Adrenal gland (tissue), 12 donors: ENCODE data around the gene AMZ1. TPM values are rescaled to one million over a fixed set of nuclear protein-coding genes. Genes with fewer than 3 reads are reported as not detected.
"Not testable (repeated sequence)": the region's sequence is repeated elsewhere in the genome, so short reads cannot be mapped to it uniquely, and the experiment has no call there.

Experiments used
- DNase-seq, 7 donors: peaks; one replicate each; pipeline ENCODE4 v3.0.0-alpha.2; 2019 to 2020
- H3K27ac ChIP-seq, 5 donors: fragments of 200-600 bp; sonication (generic) in 4 of 5; 1 replicate in 3 of 5; 2 replicates in 2 of 5; pipeline versions ENCODE4 v1.5.1 to v1.8.0; 2016 to 2020; ENCODE audit warnings: mild to moderate bottlenecking in 1 of 5
- H3K27me3 ChIP-seq: fragments of 200-600 bp; 2 replicates; pipeline ENCODE4 v1.8.0; 2021
- H3K36me3 ChIP-seq, 2 donors: fragments of 200-600 bp; replicated peaks in 1 of 2; 1 replicate in 1 of 2; 2 replicates in 1 of 2; pipeline versions ENCODE4 v1.5.1 to v1.8.0; 2018 to 2022
- H3K4me1 ChIP-seq, 2 donors: fragments of 200-600 bp; replicated peaks in 1 of 2; 1 replicate in 1 of 2; 2 replicates in 1 of 2; pipeline versions ENCODE4 v1.5.1 to v1.8.0; 2018 to 2021
- H3K4me3 ChIP-seq, 4 donors: fragments of 200-600 bp; sonication (generic) in 3 of 4; one replicate each; pipeline ENCODE4 v1.5.1; 2016 to 2018
- H3K9me3 ChIP-seq, 3 donors: fragments of 200-600 bp; sonication (generic) in 1 of 3; replicated peaks in 1 of 3; 1 replicate in 2 of 3; 2 replicates in 1 of 3; pipeline versions ENCODE4 v1.5.1 to v1.8.0; 2016 to 2021
- POLR2A ChIP-seq, 2 donors: fragments of 450-650 bp; IDR thresholded peaks; one replicate each; pipeline ENCODE4 v1.6.1; 2017; ENCODE audit warnings: antibody characterized with exemption in 2 of 2, mild to moderate bottlenecking in 2 of 2, moderate library complexity in 1 of 2
- WGBS, 4 donors: extraction: QIAGEN DNeasy Blood & Tissue Kit in 2 of 4; methylation state at CpG; one replicate each; pipeline versions ENCODE4 v1.1.5 to v1.1.7; 2013 to 2017; 5-methylcytosine and 5-hydroxymethylcytosine counted together
- intact Hi-C, 2 donors: fragments of 100-400 bp; cut with DNase I; formaldehyde crosslinking; loops; one replicate each; pipeline versions ENCODE4 v1.14.1 to v1.15.0; 2022 to 2023
- polyA plus RNA-seq, 3 donors: library from polyadenylated mRNA; stranded (reverse); fragments of 200-250 nt in 2 of 3; fragments of 350-450 nt in 1 of 3; fragmentation: Illumina TruSeq in 1 of 3; extraction: RNeasy Lipid Tissue Mini Kit (QIAGEN cat#74804) in 1 of 3; gene quantifications; one replicate each; pipeline ENCODE4 v1.2.3, GENCODE V29; 2013 to 2014
- total RNA-seq, 9 donors: library from RNA; depleted of rRNA in 4 of 9; stranded (reverse); fragments of >200 nt in 4 of 9; fragments of 120-200 nt in 1 of 9; fragmentation: NEBNext Ultra II Directional in 1 of 9; extraction: Animal tissue kit (Norgen Biotek cat#: 25700) in 1 of 9; gene quantifications; one replicate each; pipeline versions ENCODE4 v1.1.0 to v1.2.4, GENCODE V29; 2013 to 2023
- TF ChIP-seq, protein P1 (sequence below), 6 experiments: fragments of 450-650 bp in 4 of 6; fragments of 200-600 bp in 2 of 6; sonication (generic) in 1 of 6; IDR thresholded peaks; 1 replicate in 5 of 6; 2 replicates in 1 of 6; pipeline versions ENCODE4 v1.5.1 to v1.8.0; 2016 to 2021; ENCODE audit warnings: antibody characterized with exemption in 6 of 6, mild to moderate bottlenecking in 2 of 6, moderate library complexity in 1 of 6
- donor health status: healthy with polysubstance abuse.
- donor health status: Bipolar disorder and iron deficiency.
- donor health status: DM: yes; HTN: yes; CAD: no.
- donor health status: DM: no; HTN: no; CAD: no.
- donor health status: DM: no; HTN: no; CAD: no.
- donor health status: DM: yes; HTN: yes; CAD: no.

Gene AMZ1
- total and polyA plus RNA-seq, 12 donors = 0.06 to 0.36 (median 0.11) TPM; not detected in 6

DNA sequence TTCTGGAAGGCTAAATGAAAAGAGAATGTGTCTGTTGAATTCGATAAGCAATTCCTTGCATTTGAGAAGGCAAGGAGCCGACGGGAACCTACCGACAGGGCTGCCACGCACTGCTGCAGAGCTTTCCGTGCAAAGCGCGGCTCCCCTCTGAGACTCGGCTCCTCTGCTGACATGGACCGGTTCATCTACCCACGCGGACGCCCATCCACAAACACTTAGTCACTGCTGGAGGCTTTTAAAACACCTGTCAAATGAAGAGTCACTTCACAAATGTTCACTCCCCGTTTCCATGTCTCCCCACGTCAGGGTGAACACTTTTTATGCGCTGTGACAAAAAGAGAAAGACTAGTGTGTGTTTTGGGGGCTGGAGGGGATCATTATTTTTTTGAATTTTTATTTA lies 32.0 kb downstream of the AMZ1 start:
- peaks cover 0 to 5% of the 10 kb centered on the region in 2 donors for H3K4me1 ChIP-seq
- H3K36me3 ChIP-seq = peaks cover 0 to 26% of the 10 kb centered on the region in 2 donors
- TF ChIP-seq POLR2A (IDR thresholded peaks at IDR 0.05) = no peak
- TF ChIP-seq, protein P1, sequence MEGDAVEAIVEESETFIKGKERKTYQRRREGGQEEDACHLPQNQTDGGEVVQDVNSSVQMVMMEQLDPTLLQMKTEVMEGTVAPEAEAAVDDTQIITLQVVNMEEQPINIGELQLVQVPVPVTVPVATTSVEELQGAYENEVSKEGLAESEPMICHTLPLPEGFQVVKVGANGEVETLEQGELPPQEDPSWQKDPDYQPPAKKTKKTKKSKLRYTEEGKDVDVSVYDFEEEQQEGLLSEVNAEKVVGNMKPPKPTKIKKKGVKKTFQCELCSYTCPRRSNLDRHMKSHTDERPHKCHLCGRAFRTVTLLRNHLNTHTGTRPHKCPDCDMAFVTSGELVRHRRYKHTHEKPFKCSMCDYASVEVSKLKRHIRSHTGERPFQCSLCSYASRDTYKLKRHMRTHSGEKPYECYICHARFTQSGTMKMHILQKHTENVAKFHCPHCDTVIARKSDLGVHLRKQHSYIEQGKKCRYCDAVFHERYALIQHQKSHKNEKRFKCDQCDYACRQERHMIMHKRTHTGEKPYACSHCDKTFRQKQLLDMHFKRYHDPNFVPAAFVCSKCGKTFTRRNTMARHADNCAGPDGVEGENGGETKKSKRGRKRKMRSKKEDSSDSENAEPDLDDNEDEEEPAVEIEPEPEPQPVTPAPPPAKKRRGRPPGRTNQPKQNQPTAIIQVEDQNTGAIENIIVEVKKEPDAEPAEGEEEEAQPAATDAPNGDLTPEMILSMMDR (IDR thresholded peaks at IDR 0.05) = no peak
- H3K9me3 ChIP-seq = no peaks in the 10 kb centered on the region
- no peaks in the 10 kb centered on the region for H3K27me3 ChIP-seq
- 92 to 96% (median 94%) methylated on average over 16 of the region's 16 CpGs for WGBS, 4 donors
- intact Hi-C loops = no loop called here
- H3K4me3 ChIP-seq = no peak overlapping the region
- DNase-seq = no peak
- no peak overlapping the region for H3K27ac ChIP-seq

DNA sequence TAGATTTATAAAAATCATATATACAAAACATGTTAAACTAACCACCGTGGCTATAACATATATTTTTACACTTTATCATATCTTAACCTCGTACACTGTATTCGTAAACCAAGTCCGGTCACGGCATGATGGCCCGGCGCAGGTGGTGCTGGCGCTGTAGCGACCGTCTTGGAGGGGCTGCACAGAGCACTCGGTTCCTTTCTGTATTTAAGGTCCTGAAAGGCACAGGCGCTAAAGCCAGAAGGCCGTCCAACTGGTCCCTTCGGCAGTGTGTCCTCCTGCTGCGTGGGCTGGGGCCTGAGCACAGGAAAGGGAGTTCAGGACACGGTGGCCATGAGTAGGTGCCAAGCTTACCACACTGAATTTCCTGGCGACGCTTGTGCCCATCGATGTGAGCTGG lies 33.8 kb downstream of the AMZ1 start:
- intact Hi-C loops = no loop called here
- peaks cover 0 to 29% of the 10 kb centered on the region in 2 donors for H3K36me3 ChIP-seq
- 92 to 98% (median 96%) methylated on average over 19 of the region's 19 CpGs for WGBS, 4 donors

DNA sequence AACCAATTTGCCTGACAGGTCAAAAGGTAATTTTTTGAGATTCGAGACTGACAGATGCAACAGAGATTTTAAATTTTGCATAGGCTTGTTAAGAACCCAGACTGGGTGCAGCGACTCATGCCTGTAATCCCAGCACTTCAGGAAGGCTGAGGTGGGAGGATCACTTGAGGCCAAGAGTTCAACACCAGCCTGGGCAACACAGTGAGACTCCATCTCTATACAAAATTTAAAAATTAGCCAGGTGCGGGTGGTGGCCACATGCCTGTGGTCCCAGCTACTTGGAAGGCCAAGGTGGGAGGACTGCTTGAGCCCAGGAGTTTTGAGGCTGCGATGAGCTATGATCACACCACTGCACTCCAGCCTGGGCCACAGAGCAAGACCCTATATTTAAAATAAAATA lies 34.6 kb downstream of the AMZ1 start:
- Histone ChIP-seq H3K9me3 (no peaks in the 10 kb centered on the region), H3K27ac (no peak overlapping the region), H3K27me3 (no peaks in the 10 kb centered on the region), H3K4me3 (no peak overlapping the region), H3K4me1 (no peaks in the 10 kb centered on the region), H3K36me3 (peaks cover 0 to 29% of the 10 kb centered on the region in 2 donors)
- intact Hi-C loops = no loop called here
- WGBS, 4 donors = 93 to 97% (median 94%) methylated on average over 4 of the region's 4 CpGs
- TF ChIP-seq POLR2A (IDR thresholded peaks at IDR 0.05) = no peak
- TF ChIP-seq, protein P1 (IDR thresholded peaks at IDR 0.05) = no peak
- peak in 1 of 7 donors; percentile 4 for DNase-seq

More for the DNA sequence above, 33.8 kb downstream of the AMZ1 start:
- Histone ChIP-seq H3K9me3 (no peaks in the 10 kb centered on the region), H3K4me1 (peaks cover 0 to 5% of the 10 kb centered on the region in 2 donors), H3K4me3 (no peak overlapping the region), H3K27me3 (no peaks in the 10 kb centered on the region), H3K27ac (no peak overlapping the region)
- DNase-seq = no peak
- TF ChIP-seq, protein P1 (IDR thresholded peaks at IDR 0.05) = no peak
- TF ChIP-seq POLR2A (IDR thresholded peaks at IDR 0.05) = no peak

DNA sequence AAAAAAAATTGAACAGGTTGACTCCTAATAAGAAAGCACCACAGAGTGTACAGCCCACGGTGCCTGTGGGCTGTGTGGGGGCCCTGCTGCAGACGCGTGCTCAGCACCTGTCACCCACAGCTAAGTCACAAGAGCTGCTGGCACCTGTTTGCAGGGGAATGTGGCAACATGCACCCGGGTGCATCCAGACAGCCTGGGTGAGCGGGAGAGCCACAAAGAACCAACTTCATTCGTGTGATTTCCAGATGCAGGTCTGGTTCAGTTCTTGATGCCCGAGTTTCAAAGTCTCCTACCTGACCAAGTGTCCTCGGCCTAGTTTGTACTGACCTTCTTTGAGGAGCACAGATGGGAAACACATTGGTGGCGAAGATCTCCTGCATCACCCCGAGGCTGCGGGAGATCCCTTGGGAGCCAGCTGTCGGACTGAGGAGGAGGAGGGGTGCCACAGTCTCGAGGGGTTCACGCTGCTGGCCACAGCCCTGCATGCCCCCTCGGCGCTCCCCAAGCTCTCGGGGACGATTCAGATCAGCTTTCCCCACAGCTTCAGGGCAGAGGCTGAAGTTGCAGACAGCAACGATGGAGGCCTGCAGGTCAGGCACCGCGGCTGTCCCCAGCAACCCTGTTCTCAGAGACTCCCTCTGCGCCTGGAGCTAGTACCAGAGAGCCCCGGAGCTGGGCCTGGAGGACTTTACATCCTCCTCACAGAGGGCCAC lies 35.3 kb downstream of the AMZ1 start:
- H3K4me3 ChIP-seq = no peak overlapping the region
- WGBS, 4 donors = 85 to 91% (median 88%) methylated on average over 9 to 23 of the region's 23 CpGs
- no peaks in the 10 kb centered on the region for H3K9me3 ChIP-seq
- H3K27ac ChIP-seq = no peak overlapping the region
- peak in 2 of 7 donors; percentile 8 to 9 for DNase-seq
- H3K27me3 ChIP-seq = no peaks in the 10 kb centered on the region
- H3K4me1 ChIP-seq = peaks cover 0 to 4% of the 10 kb centered on the region in 2 donors
- TF ChIP-seq POLR2A (IDR thresholded peaks at IDR 0.05) = no peak
- TF ChIP-seq, protein P1 (IDR thresholded peaks at IDR 0.05) = no peak
- H3K36me3 ChIP-seq = peaks cover 0 to 25% of the 10 kb centered on the region in 2 donors
- intact Hi-C loops = no loop called here

DNA sequence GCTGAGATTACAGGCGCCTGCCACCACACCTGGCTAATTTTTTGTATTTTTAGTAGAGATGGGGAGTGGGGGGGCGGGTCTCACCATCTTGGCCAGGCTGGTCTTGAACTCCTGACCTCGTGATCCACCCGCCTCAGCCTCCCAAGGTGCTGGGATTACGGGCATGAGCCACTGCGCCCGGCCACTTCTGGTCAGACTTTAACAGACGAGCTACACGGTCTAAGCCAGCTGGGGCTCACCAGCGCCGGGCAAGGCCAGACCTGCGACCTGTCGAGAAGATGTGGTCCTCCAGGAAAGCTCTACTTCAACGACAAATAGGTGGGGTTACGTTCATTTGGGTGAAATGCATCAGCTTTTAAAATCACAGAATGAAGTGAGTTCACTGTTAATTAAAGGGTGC lies 36.0 kb downstream of the AMZ1 start:
- H3K9me3 ChIP-seq, H3K4me3 ChIP-seq, H3K27me3 ChIP-seq, H3K27ac ChIP-seq, intact Hi-C loops: not testable (repeated sequence)
- peaks cover 0 to 24% of the 10 kb centered on the region in 2 donors for H3K36me3 ChIP-seq
- H3K4me1 ChIP-seq = peaks cover 0 to 11% of the 10 kb centered on the region in 2 donors
- DNase-seq = peak in 2 of 7 donors; percentile 5 to 8
- WGBS, 4 donors = 92 to 98% (median 95%) methylated on average over 8 to 15 of the region's 15 CpGs
